T-helper 1 cell treated with Interleukin-12 subunit alpha and Interleukin-12 subunit beta and Interleukin-4 antibody, amounts not matched to agents 30 μg/mL and 1 μg/mL, for 36 hours (primary cell): Measurements from ENCODE around the gene CDHR3.
"Not testable (repeated sequence)": the region's sequence is repeated elsewhere in the genome, so short reads cannot be mapped to it uniquely, and the experiment has no call there.

ENCODE experiments used
- H3K27ac Mint-ChIP-seq: one replicate; pipeline ENCODE4 v1.8.0; 2021; ENCODE audit warnings: mild to moderate bottlenecking, mixed read lengths
- H3K27me3 Mint-ChIP-seq: one replicate; pipeline ENCODE4 v1.8.0; 2021; ENCODE audit warnings: low read depth, mixed read lengths
- H3K36me3 Mint-ChIP-seq: one replicate; pipeline ENCODE4 v1.8.0; 2021; ENCODE audit warnings: low read depth, mixed read lengths
- H3K4me1 Mint-ChIP-seq: one replicate; pipeline ENCODE4 v1.8.0; 2021; ENCODE audit warnings: low read depth, mixed read lengths
- H3K4me3 Mint-ChIP-seq: one replicate; pipeline ENCODE4 v1.8.0; 2021; ENCODE audit warnings: mild to moderate bottlenecking, moderate library complexity, mixed read lengths
- H3K9me3 Mint-ChIP-seq: one replicate; pipeline ENCODE4 v1.8.0; 2021; ENCODE audit warnings: mixed read lengths

The CDHR3 gene

DNA sequence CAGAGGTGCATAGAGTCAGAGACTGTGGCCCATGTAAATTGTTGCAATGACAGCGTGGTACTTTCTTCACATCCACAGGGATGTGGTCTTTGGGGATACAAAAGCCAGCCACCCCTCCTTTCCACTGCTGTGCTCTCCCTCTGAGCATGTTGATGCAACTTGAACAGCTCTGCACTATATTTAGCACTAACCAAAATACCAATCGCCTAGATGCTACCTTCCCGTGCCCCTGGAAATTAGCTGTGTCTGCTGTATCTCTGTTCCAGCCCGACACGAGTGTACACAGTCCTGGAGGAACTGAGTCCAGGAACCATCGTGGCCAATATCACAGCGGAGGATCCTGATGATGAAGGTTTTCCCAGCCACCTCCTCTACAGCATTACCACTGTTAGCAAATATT, 38.1 kb downstream of the CDHR3 start:
- Mint-ChIP-seq H3K4me3 (no peak overlapping the region), H3K36me3 (no peaks in the 10 kb centered on the region), H3K27ac (no peak overlapping the region), H3K4me1 (no peaks in the 10 kb centered on the region), H3K9me3 (peaks cover 10% of the 10 kb centered on the region), H3K27me3 (peaks cover 38% of the 10 kb centered on the region)

- Mint-ChIP-seq H3K4me3 (no peak overlapping the region), H3K27ac (no peak overlapping the region), H3K4me1 (no peaks in the 10 kb centered on the region), H3K9me3 (peaks cover 11% of the 10 kb centered on the region), H3K27me3 (peaks cover 41% of the 10 kb centered on the region), H3K36me3 (no peaks in the 10 kb centered on the region)
These were observed 38.8 kb downstream of the CDHR3 start for GRCh38 chr7:106001886-106002285.

DNA sequence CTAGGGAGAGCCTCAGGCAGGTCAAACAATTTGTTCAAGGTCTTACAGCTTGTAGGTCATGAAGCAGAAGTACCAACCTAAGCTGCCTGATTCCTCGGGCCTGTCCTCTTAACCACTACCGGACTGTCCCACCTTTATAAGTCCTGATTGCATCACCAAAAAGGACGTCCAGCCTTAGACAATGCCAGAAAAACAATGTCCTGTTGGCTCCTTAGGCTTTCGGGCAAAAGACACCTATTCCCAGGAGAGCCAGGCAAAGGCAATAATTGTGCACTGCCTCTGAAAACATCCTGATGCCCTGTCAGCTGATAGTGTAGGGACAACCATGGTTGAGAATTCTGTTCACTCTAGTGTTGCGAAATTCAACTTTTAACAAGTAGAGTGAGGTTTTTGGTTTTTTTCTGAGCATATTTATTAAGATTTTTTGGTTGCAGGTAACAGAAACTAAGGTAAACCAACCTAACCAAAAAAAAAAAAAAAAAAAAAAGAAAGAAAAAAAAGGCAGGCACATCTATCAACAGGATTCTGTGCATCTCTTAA, 40.5 kb downstream of the CDHR3 start:
- Mint-ChIP-seq H3K27ac (no peak overlapping the region), H3K4me1 (no peaks in the 10 kb centered on the region), H3K27me3 (peaks cover 51% of the 10 kb centered on the region), H3K4me3 (no peak overlapping the region), H3K9me3 (peaks cover 20% of the 10 kb centered on the region), H3K36me3 (no peaks in the 10 kb centered on the region)

DNA sequence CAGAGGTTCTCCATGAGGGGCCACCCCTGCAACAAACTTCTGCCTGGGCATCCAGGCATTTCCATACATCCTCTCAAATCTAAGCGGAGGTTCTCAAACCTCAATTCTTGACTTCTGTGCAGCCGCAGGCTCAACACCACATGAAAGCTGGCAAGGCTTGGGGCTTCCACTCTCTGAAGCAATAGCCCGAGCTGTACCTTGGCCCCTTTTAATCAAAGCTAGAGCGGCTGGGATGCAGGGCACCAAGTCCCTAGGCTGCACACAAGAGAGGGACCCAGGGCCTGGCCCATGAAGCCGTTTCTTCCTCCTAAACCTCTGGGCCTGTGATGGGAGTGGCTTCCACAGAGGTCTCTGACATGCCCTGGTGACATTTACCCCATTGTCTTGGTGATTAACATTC, 43.8 kb downstream of the CDHR3 start:
- H3K4me3 Mint-ChIP-seq = no peak overlapping the region
- H3K27me3 Mint-ChIP-seq = peaks cover 52% of the 10 kb centered on the region
- peaks cover 6% of the 10 kb centered on the region for H3K4me1 Mint-ChIP-seq
- H3K27ac Mint-ChIP-seq = no peak overlapping the region
- peaks cover 20% of the 10 kb centered on the region for H3K9me3 Mint-ChIP-seq
- no peaks in the 10 kb centered on the region for H3K36me3 Mint-ChIP-seq

DNA sequence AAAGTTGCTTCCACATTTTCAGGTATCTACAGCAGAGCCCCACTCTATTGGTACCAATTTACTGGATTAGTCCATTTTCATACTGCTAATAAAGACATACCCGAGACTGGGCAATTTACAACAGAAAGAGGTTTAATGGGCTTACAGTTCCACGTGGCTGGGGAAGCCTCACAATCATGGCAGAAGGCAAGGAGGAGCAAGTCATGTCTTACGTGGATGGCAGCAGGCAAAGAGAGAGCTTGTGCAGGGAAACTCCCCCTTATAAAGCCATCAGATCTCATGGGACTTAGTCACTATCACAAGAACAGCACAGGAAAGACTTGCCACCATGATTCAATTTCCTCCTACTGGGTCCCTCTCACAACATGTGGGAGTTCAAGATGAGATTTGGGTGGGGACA, 44.7 kb downstream of the CDHR3 start:
- not testable (repeated sequence) for H3K4me3 Mint-ChIP-seq, H3K36me3 Mint-ChIP-seq, H3K4me1 Mint-ChIP-seq, H3K27ac Mint-ChIP-seq
- H3K27me3 Mint-ChIP-seq = peaks cover 59% of the 10 kb centered on the region
- peaks cover 20% of the 10 kb centered on the region for H3K9me3 Mint-ChIP-seq

DNA sequence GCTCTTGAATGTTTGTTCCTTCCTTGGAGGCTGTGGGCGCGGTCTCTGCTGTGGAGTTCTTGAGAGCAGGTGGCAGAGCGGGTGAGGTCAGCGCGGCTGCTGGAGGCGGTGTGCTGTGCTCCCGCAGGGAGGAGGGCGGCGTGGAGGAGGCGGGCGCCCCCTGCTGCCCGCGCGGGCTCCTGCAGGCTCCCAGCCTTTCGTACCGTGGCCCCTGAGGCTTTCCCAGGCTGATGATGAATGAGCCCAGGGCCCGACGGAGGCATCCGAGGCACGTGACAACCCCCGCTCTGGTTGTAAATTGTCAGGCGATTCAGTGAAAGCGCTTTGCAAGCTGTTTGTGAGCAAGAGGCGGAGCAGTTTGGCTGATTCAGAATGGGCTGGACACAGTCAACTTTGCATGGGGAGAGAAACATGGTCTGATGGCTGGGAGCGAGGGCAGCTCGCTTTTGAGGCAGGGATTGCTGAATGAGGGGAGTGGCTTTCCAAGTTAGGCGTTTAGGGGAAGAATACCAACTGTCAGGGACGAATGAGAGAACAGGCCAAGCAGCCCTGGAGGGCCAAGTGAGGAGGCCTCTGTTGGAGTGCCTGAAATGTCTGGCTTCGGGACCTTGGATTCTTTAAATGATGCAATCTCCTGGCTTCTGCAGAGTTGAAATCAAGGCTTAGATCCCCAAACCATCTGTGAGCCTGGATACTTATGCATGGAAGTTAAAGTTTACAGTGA, 46.6 kb downstream of the CDHR3 start:
- Mint-ChIP-seq H3K9me3 (peaks cover 20% of the 10 kb centered on the region), H3K36me3 (no peaks in the 10 kb centered on the region), H3K4me1 (peaks cover 10% of the 10 kb centered on the region), H3K4me3 (no peak overlapping the region), H3K27ac (no peak overlapping the region), H3K27me3 (peaks cover 60% of the 10 kb centered on the region)

DNA sequence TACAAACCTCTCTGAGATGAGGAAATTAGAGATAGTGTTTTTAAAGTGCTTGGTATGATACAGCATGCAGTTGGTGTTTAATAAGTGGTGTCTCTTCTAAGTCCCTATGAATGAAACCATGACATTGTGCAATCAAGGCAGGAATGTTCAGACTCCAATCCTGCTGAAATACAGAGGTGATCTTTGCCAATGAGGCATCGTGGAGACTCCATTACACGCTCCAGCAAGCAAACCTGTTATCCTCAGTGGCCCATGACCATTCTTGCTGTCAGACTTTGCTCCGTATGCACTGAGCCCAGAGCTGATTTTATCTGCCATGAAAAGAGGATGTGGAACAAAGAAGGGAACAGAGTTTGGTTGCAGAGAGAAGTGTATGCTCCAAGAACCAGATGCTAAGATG, 47.3 kb downstream of the CDHR3 start:
- H3K4me1 Mint-ChIP-seq = peaks cover 10% of the 10 kb centered on the region
- no peak overlapping the region for H3K4me3 Mint-ChIP-seq
- H3K27me3 Mint-ChIP-seq = peaks cover 63% of the 10 kb centered on the region

DNA sequence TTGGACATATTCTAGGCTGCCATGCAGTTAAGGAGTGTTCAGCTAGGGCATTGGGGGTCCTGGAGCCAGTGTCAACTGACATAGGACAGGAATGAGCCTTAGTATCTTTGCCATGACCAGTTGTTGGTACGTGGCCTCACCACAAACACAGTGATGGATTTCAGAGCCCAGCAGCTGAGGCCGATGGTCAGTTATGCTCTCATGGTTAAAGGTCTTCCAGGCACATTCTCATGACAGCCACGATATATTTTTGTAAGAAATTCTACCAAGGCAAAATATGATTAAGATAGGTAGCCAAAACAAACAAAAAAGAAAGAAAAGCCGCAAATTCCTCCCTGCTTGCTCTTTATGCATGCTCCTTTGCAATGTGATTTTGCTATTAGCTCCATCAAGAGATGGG, 47.8 kb downstream of the CDHR3 start:
- H3K4me1 Mint-ChIP-seq = peaks cover 11% of the 10 kb centered on the region

More for the DNA sequence above, 47.3 kb downstream of the CDHR3 start:
- Mint-ChIP-seq H3K36me3 (no peaks in the 10 kb centered on the region), H3K27ac (no peak overlapping the region), H3K9me3 (peaks cover 19% of the 10 kb centered on the region)

DNA sequence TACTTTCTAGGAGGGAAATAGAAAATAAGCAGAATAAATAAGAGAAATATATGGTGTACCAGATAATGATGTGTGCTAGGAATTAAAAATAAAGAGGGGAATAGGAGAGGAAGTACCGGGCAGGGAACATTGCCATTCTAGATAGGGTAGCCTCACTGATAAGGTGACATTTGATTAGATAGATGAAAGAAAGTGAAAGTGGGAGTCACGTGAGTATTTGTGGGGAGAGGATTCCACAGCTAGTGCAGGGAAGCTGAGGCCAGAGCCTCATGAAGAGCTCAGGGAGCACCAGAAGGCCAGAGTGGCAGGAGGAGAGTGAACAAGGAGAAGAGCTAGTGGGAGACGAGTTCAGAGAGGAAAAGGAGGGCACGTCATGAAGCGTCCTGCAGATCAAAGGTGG, 49.1 kb downstream of the CDHR3 start:
- no peak overlapping the region for H3K27ac Mint-ChIP-seq

More for the DNA sequence above, 47.8 kb downstream of the CDHR3 start:
- peaks cover 64% of the 10 kb centered on the region for H3K27me3 Mint-ChIP-seq
- no peak overlapping the region for H3K27ac Mint-ChIP-seq
- H3K4me3 Mint-ChIP-seq = no peak overlapping the region
- no peaks in the 10 kb centered on the region for H3K36me3 Mint-ChIP-seq
- H3K9me3 Mint-ChIP-seq = peaks cover 13% of the 10 kb centered on the region

DNA sequence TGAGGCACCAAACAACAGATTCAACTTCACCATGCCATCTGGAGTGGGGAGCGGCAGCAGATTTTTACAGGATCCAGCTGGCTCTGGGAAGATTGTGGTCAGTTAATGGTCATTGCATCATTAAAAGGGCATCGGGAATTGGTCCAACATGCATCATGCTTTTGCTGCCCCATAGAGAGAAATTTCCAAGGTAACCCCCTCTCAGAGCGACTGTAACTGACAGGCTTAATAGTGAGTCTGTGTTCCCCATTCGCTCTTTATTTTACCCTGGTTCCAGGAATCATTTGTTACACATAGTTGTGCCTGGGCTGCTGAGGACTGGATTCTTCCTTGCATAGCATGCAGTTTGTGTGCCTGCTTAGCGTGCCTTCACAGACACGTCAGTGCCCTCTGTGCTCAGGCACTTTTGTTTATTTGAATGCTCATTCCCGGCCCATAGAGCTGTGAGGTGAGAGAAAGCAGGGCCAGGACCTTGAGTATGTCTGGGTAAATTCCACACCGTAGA, 49.9 kb downstream of the CDHR3 start:
- Mint-ChIP-seq H3K4me1 (peaks cover 16% of the 10 kb centered on the region), H3K4me3 (no peak overlapping the region), H3K27ac (no peak overlapping the region), H3K27me3 (peaks cover 59% of the 10 kb centered on the region), H3K9me3 (no peaks in the 10 kb centered on the region), H3K36me3 (no peaks in the 10 kb centered on the region)

More for the DNA sequence above, 49.1 kb downstream of the CDHR3 start:
- peaks cover 14% of the 10 kb centered on the region for H3K4me1 Mint-ChIP-seq
- no peak overlapping the region for H3K4me3 Mint-ChIP-seq
- peaks cover 64% of the 10 kb centered on the region for H3K27me3 Mint-ChIP-seq
- H3K9me3 Mint-ChIP-seq = peaks cover 7% of the 10 kb centered on the region
- no peaks in the 10 kb centered on the region for H3K36me3 Mint-ChIP-seq

GRCh38 chr7:106015381-106016218, 52.5 kb downstream of the CDHR3 start:
- Mint-ChIP-seq H3K4me1 (peaks cover 13% of the 10 kb centered on the region), H3K27ac (no peak overlapping the region), H3K4me3 (no peak overlapping the region), H3K9me3 (no peaks in the 10 kb centered on the region), H3K36me3 (no peaks in the 10 kb centered on the region), H3K27me3 (peaks cover 56% of the 10 kb centered on the region)

- Mint-ChIP-seq H3K27me3 (peaks cover 52% of the 10 kb centered on the region), H3K36me3 (no peaks in the 10 kb centered on the region), H3K9me3 (no peaks in the 10 kb centered on the region), H3K4me1 (peaks cover 19% of the 10 kb centered on the region), H3K27ac (no peak overlapping the region), H3K4me3 (no peak overlapping the region)
These were observed 53.3 kb downstream of the CDHR3 start for GRCh38 chr7:106016331-106016730.

DNA sequence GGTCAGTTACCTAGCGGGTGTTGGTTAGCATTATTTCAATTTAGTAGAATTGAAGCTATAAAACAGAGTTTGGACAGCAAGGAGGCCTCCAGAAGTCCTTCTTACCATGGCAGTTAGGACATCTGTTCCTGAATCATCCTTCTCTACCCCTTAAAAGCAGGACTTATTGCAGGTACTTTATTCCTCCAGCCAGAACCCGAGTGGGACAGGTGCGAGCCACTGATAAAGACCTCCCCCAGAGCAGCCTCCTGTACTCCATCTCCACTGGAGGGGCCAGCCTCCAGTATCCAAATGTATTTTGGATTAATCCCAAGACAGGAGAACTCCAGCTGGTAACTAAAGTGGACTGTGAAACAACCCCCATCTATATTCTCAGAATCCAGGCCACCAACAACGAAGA, 54.6 kb downstream of the CDHR3 start:
- H3K36me3 Mint-ChIP-seq = no peaks in the 10 kb centered on the region

GRCh38 chr7:106018566-106019469, 55.8 kb downstream of the CDHR3 start:
- Mint-ChIP-seq H3K27me3 (peaks cover 31% of the 10 kb centered on the region), H3K36me3 (no peaks in the 10 kb centered on the region), H3K4me1 (peaks cover 38% of the 10 kb centered on the region), H3K4me3 (no peak overlapping the region), H3K27ac (no peak overlapping the region), H3K9me3 (no peaks in the 10 kb centered on the region)

More for the DNA sequence above, 54.6 kb downstream of the CDHR3 start:
- no peak overlapping the region for H3K27ac Mint-ChIP-seq
- H3K9me3 Mint-ChIP-seq = no peaks in the 10 kb centered on the region
- peaks cover 39% of the 10 kb centered on the region for H3K27me3 Mint-ChIP-seq
- no peak overlapping the region for H3K4me3 Mint-ChIP-seq
- H3K4me1 Mint-ChIP-seq = peaks cover 28% of the 10 kb centered on the region
